ENCODE data around the gene GOLGA6L9. TPM values are rescaled to one million over a fixed set of nuclear protein-coding genes. Genes with fewer than 3 reads are reported as not detected.
A peak's percentile ranks its signal among the peaks of the same experiment; 100 is the strongest.
"Not testable (repeated sequence)": the region's sequence is repeated elsewhere in the genome, so short reads cannot be mapped to it uniquely, and the experiment has no call there.

The GOLGA6L9 gene, protein sequence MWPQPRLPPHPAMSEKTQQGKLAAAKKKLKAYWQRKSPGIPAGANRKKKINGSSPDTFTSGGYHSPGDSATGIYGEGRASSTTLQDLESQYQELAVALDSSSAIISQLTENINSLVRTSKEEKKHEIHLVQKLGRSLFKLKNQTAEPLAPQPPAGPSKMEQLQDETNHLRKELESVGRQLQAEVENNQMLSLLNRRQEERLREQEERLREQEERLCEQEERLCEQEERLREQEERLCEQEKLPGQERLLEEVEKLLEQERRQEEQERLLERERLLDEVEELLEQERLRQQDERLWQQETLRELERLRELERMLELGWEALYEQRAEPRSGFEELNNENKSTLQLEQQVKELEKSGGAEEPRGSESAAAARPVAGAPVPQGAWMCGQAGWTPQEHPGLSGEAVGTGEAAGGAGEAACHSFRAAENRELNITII
- 1 to 10 TPM; 1.6 to 1.7 TPM for total RNA-seq
- polyA plus RNA-seq, result 0.43 TPM

DNA sequence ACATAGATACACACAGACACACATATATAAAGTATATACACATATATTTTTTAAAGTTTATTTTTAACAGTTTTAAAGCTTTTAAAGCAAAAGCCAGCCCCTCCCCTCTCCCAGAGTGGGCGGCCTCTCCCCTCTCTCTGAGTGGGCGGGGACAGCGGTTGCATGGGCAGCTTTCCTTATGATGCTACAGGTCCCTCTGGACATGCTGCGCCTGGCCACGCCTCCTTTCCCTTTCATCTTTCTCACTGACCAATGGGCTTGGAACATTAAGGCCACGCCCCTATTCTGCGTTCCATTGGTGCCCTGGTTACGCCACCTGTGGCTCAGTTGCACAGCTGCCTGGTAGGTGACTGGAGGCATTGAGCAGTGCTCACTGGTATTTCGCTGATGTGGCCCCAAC is at the start of gene GOLGA6L9:
Gene GOLGA6L9, plus strand, starts transcription at position 124 of the 400 bp plus-strand sequence. Its CDS starts 264 bp downstream, at position 388.
- H3K4me1 ChIP-seq (ENCODE audit: insufficient read depth, low read length); POLR2A ChIA-PET; H3K9me3 ChIP-seq (ENCODE audit: low read length); H3K36me3 ChIP-seq (ENCODE audit: insufficient read depth, low read length); H3K9me3 Mint-ChIP-seq; H3K4me3 Mint-ChIP-seq; H3K27me3 ChIP-seq (ENCODE audit: insufficient read depth, low read length, poor library complexity, severe bottlenecking); H3K27ac Mint-ChIP-seq; H3K27me3 Mint-ChIP-seq; H3K4me3 ChIP-seq (ENCODE audit: low read length); H3K27ac ChIP-seq (ENCODE audit: low read depth, low read length); DNase-seq; H3K4me1 Mint-ChIP-seq; CTCF ChIA-PET; H3K36me3 Mint-ChIP-seq: not testable (repeated sequence)

DNA sequence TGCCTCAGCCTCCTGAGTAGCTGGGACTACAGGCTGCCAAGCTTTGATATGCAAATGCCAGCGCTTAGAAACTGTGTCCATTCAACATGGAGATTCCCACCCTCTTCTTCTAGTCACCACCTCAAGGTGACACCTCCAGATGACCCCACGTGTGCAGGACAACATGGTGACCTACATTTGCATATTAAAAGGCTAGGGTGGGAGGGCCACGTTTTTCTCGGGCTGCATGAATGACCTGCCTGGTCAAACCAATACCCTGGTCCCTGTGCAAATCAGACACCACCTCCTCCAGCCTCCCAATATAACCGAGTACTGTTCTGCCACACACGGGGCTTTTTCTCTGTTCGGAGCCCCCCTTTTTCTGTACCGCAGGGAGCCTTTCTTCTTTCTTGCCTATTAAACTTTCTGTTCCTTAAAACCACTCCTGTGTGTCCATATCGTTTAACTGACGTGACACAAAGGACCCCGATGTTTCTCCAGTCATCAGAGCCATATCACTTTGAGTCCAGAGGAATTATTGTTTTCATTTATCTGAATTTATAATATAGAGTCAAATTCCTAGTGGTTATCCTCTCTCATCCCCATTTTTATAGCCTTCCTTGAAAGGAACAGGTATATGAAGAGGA is 48.2 kb upstream of the GOLGA6L9 start:
- H3K4me3 Mint-ChIP-seq; DNase-seq; H3K27ac ChIP-seq (ENCODE audit: low read depth, low read length); H3K9me3 ChIP-seq (ENCODE audit: low read length); H3K36me3 Mint-ChIP-seq; POLR2A ChIA-PET; CTCF ChIA-PET; H3K27me3 ChIP-seq (ENCODE audit: insufficient read depth, low read length, poor library complexity, severe bottlenecking); H3K4me1 Mint-ChIP-seq; H3K4me3 ChIP-seq (ENCODE audit: low read length); H3K27me3 Mint-ChIP-seq; H3K9me3 Mint-ChIP-seq; H3K36me3 ChIP-seq (ENCODE audit: insufficient read depth, low read length); H3K4me1 ChIP-seq (ENCODE audit: insufficient read depth, low read length): not testable (repeated sequence)
- peak overlapping the region in 1 of 8 donors; percentile 24 for H3K27ac Mint-ChIP-seq

DNA sequence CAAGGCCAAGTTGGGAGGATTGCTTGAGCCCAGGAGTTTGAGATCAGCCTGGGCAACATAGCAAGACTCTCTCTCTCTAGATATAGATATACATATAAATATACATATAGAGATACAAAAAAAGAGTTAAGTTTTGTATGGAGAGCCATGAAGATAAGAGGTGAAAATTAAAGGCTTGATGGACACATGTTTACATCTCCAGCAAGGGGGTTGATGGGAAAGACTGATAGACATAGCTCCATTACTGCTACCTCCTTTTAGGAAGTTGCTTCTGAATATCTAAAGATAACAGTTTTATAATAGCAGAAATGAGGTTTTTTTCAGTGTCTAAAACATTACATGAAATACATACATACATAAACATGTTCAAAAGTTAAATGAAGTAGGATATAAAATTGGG is 42.4 kb upstream of the GOLGA6L9 start:
- H3K27me3 Mint-ChIP-seq; H3K4me3 Mint-ChIP-seq; H3K27ac Mint-ChIP-seq; POLR2A ChIA-PET; H3K36me3 ChIP-seq (ENCODE audit: insufficient read depth, low read length); H3K36me3 Mint-ChIP-seq; DNase-seq; H3K4me1 ChIP-seq (ENCODE audit: insufficient read depth, low read length); H3K27ac ChIP-seq (ENCODE audit: low read depth, low read length); H3K9me3 Mint-ChIP-seq; H3K4me3 ChIP-seq (ENCODE audit: low read length); H3K9me3 ChIP-seq (ENCODE audit: low read length); CTCF ChIA-PET; H3K27me3 ChIP-seq (ENCODE audit: insufficient read depth, low read length, poor library complexity, severe bottlenecking): not testable (repeated sequence)
- H3K4me1 Mint-ChIP-seq, result peaks cover 3 to 17% (median 4%) of the 10 kb centered on the region in 3 donors

DNA sequence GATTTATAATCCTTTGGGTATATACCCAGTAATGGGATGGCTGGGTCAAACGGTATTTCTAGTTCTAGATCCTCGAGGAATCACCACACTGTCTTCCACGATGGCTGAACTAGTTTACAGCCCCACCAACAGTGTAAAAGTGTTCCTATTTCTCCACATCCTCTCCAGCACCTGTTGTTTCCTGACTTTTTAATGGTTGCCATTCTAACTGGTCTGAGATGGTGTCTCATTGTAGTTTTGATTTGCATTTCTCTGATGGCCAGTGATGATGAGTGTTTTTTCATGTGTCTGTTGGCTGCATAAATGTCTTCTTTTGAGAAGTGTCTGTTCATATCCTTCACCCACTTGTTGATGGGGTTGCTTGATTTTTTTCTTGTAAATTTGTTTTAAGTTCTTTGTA is 39.5 kb upstream of the GOLGA6L9 start:
- DNase-seq; H3K27ac ChIP-seq (ENCODE audit: low read depth, low read length); H3K9me3 Mint-ChIP-seq; H3K4me1 ChIP-seq (ENCODE audit: insufficient read depth, low read length); H3K36me3 Mint-ChIP-seq; H3K27me3 ChIP-seq (ENCODE audit: insufficient read depth, low read length, poor library complexity, severe bottlenecking); H3K27ac Mint-ChIP-seq; POLR2A ChIA-PET; CTCF ChIA-PET; H3K9me3 ChIP-seq (ENCODE audit: low read length); H3K36me3 ChIP-seq (ENCODE audit: insufficient read depth, low read length); H3K4me3 ChIP-seq (ENCODE audit: low read length); H3K27me3 Mint-ChIP-seq; H3K4me3 Mint-ChIP-seq: not testable (repeated sequence)
- peaks cover 3 to 20% (median 4%) of the 10 kb centered on the region in 3 donors for H3K4me1 Mint-ChIP-seq

DNA sequence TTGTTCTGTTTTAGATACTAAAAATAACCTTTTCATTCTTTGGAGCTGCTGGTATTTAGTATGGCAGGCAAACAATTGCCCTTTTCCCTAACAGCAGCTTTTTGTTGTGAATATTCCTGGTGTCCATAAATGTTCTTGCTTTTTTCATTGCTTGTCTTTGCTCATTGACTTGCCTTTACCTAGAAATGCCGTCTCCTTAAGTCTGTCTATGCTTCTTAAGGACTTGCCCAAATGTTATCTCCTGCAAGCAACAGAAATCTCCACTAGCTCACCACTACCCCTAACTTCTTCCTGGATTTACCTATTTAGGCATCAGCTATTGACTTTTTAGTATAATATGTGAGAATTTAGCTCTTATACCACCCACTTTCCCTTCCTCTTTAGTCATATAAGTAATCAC is 37.5 kb upstream of the GOLGA6L9 start:
- CTCF ChIA-PET; H3K27ac Mint-ChIP-seq; POLR2A ChIA-PET; H3K4me3 Mint-ChIP-seq; H3K36me3 ChIP-seq (ENCODE audit: insufficient read depth, low read length); H3K9me3 Mint-ChIP-seq; H3K36me3 Mint-ChIP-seq; H3K9me3 ChIP-seq (ENCODE audit: low read length); DNase-seq; H3K27me3 ChIP-seq (ENCODE audit: insufficient read depth, low read length, poor library complexity, severe bottlenecking); H3K27ac ChIP-seq (ENCODE audit: low read depth, low read length); H3K4me3 ChIP-seq (ENCODE audit: low read length); H3K4me1 ChIP-seq (ENCODE audit: insufficient read depth, low read length); H3K27me3 Mint-ChIP-seq: not testable (repeated sequence)
- peaks cover 3 to 20% (median 4%) of the 10 kb centered on the region in 3 donors for H3K4me1 Mint-ChIP-seq

DNA sequence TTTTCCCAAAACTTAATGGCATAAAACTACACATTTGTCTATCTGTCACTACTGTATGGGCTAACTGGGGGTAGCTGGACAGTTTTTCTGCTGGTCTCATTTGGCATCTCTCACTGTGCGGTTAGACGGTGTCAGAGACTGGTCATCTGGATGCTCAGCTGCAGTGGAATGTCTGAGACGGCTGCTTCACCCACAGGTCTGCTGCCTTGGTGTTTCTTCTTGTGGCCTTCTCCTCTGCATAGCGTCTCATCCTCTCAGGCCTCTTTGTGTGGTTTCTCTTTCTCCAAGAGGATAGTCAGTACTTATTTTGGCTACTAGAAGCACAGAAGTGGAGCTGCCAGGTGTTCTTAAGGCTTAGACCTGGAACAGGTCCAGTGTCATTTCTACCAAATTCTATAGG is 35.9 kb upstream of the GOLGA6L9 start:
- H3K27me3 ChIP-seq (ENCODE audit: insufficient read depth, low read length, poor library complexity, severe bottlenecking), result no peaks in the 10 kb centered on the region
- H3K36me3 ChIP-seq (ENCODE audit: insufficient read depth, low read length), result no peaks in the 10 kb centered on the region
- CTCF ChIA-PET, result no interaction called here
- Mint-ChIP-seq H3K4me1 (peaks cover 7 to 24% (median 9%) of the 10 kb centered on the region in 3 donors), H3K27me3 (no peaks in the 10 kb centered on the region), H3K36me3 (peaks cover 0 to 4% (median 0%) of the 10 kb centered on the region in 3 donors), H3K27ac (peak overlapping the region in 2 of 8 donors; percentile 51 to 82), H3K4me3 (no peak overlapping the region), H3K9me3 (no peaks in the 10 kb centered on the region)
- H3K9me3 ChIP-seq (ENCODE audit: low read length), result no peaks in the 10 kb centered on the region
- no peak for DNase-seq
- H3K27ac ChIP-seq (ENCODE audit: low read depth, low read length), result no peak overlapping the region
- no peak overlapping the region for H3K4me3 ChIP-seq (ENCODE audit: low read length)
- POLR2A ChIA-PET, result no interaction called here
- no peaks in the 10 kb centered on the region for H3K4me1 ChIP-seq (ENCODE audit: insufficient read depth, low read length)

DNA sequence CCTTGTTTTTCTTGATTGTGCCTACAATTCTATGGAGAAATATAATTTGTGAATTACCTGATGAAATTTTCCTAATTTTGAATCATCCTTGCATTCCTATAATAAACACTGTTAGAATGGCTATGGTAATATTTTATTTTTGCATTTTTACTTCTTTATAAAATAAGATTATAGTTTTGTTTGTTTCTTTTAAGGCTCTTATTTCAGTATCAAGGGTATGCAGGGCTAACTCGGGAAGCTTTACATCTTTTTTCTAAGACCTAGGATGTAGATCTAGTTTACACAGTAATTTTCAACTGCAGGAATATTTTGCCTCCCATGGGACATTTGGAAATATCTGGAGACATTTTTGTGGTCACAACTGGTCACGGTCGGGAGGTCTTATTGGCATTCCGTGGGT is 33.8 kb upstream of the GOLGA6L9 start:
- POLR2A ChIA-PET, CTCF ChIA-PET: not testable (repeated sequence)

DNA sequence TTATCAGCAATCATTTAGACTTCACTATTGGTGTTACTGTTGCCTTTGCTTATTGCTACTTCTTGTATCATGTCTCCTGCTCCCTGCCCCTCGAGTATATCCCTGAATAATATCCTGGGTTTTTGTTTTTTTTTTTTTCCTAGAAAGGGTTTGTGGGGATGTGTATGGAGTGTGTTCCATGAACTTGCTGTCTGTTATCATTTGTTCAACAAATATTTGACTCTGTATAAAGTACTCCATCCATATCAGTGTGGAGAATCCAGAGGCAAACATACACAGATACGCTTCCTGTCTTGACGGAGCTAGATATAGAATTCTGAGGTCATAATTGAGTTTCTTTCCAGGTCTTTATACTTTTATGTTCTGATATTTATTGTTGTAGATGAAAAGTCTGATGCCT is 31.8 kb upstream of the GOLGA6L9 start:
- Histone ChIP-seq H3K4me1 (ENCODE audit: insufficient read depth, low read length) (no peaks in the 10 kb centered on the region), H3K36me3 (ENCODE audit: insufficient read depth, low read length) (no peaks in the 10 kb centered on the region), H3K4me3 (ENCODE audit: low read length) (no peak overlapping the region), H3K9me3 (ENCODE audit: low read length) (no peaks in the 10 kb centered on the region), H3K27me3 (ENCODE audit: insufficient read depth, low read length, poor library complexity, severe bottlenecking) (no peaks in the 10 kb centered on the region), H3K27ac (ENCODE audit: low read depth, low read length) (no peak overlapping the region)
- Mint-ChIP-seq H3K4me3 (no peak overlapping the region), H3K36me3 (peaks cover 0 to 4% (median 2%) of the 10 kb centered on the region in 3 donors), H3K27ac (no peak overlapping the region), H3K27me3 (no peaks in the 10 kb centered on the region), H3K9me3 (no peaks in the 10 kb centered on the region), H3K4me1 (peaks cover 8 to 11% (median 8%) of the 10 kb centered on the region in 3 donors)
- ChIA-PET POLR2A (no interaction called here), CTCF (no interaction called here)
- no peak for DNase-seq

More for the DNA sequence above, 33.8 kb upstream of the GOLGA6L9 start:
- H3K9me3 Mint-ChIP-seq; H3K4me1 ChIP-seq (ENCODE audit: insufficient read depth, low read length); H3K27ac Mint-ChIP-seq; H3K36me3 Mint-ChIP-seq; H3K36me3 ChIP-seq (ENCODE audit: insufficient read depth, low read length); H3K27me3 Mint-ChIP-seq; H3K27ac ChIP-seq (ENCODE audit: low read depth, low read length); H3K9me3 ChIP-seq (ENCODE audit: low read length); DNase-seq; H3K4me3 ChIP-seq (ENCODE audit: low read length); H3K4me3 Mint-ChIP-seq; H3K27me3 ChIP-seq (ENCODE audit: insufficient read depth, low read length, poor library complexity, severe bottlenecking): not testable (repeated sequence)
- H3K4me1 Mint-ChIP-seq, result peaks cover 10 to 22% (median 12%) of the 10 kb centered on the region in 3 donors

Measured in CD8-positive, alpha-beta memory T cell (primary cell).